ENCODE measurements around the gene FGL2.

DNA sequence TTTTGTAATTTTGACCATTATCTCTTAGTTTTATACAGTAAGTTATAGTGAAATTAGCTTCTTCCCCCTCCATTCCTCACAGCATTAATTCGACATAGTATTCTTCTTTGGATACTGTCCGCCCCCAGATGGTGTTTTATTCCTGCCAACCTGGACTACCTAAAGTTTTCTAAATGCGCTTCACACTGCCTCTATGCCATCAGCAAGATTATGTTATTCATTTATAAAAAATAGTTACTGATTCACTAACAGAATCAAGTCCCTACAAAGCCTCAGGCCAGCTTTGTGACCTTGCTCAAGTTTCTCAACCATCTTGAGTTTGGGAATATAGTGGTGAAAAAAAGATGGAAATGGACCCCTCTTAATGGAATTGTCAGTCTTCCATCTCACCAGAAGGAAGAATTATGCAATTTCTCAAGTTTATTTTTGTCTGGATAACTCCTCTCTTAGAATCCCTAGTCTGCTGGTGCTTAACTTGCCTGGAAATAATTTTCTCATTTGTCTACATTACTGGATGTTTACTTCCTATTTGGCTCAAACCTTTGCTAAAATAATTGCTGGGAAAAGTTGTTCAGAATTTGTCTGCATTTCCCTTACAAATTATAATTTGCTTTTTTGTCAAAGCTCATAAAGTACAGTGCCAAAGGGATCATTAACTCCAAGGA is 16.7 kb upstream of the FGL2 start:
- TF ChIP-seq CTCF (IDR thresholded peaks at IDR 0.05 in 8 of 11, conservative IDR thresholded peaks at IDR 0.05 in 3 of 11) = no peak
- TF ChIP-seq POLR2A (IDR thresholded peaks at IDR 0.05) = no peak
- TF ChIP-seq POLR2AphosphoS5 (IDR thresholded peaks at IDR 0.05) = no peak

All from spleen (tissue), 7 donors.